Measurements from ENCODE around the gene TCF15.

TCF15 gene

GRCh38 chr20:626579-626978, 16.5 kb upstream of the TCF15 start:
- Histone ChIP-seq H3K4me1 (ENCODE audit: control insufficient read depth, insufficient read depth, low read length, poor library complexity, severe bottlenecking) (no peaks in the 10 kb centered on the region), H3K9me3 (ENCODE audit: control insufficient read depth, low read length) (no peaks in the 10 kb centered on the region), H3K27me3 (replicated peaks; ENCODE audit: control insufficient read depth, insufficient read depth, low read length, poor library complexity, severe bottlenecking) (no peaks in the 10 kb centered on the region), H3K36me3 (ENCODE audit: control insufficient read depth, insufficient read depth, low read length) (no peaks in the 10 kb centered on the region), H3K4me3 (ENCODE audit: insufficient read depth, low read depth, low read length, poor library complexity, severe bottlenecking) (no peak overlapping the region), H3K27ac (ENCODE audit: insufficient read depth, low read length, poor library complexity, severe bottlenecking) (no peak overlapping the region)
- no peak for DNase-seq

- Histone ChIP-seq H3K36me3 (ENCODE audit: control insufficient read depth, insufficient read depth, low read length) (no peaks in the 10 kb centered on the region), H3K4me3 (ENCODE audit: insufficient read depth, low read depth, low read length, poor library complexity, severe bottlenecking) (no peak overlapping the region), H3K27ac (ENCODE audit: insufficient read depth, low read length, poor library complexity, severe bottlenecking) (no peak overlapping the region), H3K4me1 (ENCODE audit: control insufficient read depth, insufficient read depth, low read length, poor library complexity, severe bottlenecking) (no peaks in the 10 kb centered on the region), H3K9me3 (ENCODE audit: control insufficient read depth, low read length) (no peaks in the 10 kb centered on the region), H3K27me3 (replicated peaks; ENCODE audit: control insufficient read depth, insufficient read depth, low read length, poor library complexity, severe bottlenecking) (no peaks in the 10 kb centered on the region)
- DNase-seq: no peak
Observed at GRCh38 chr20:625360-625932, 15.3 kb upstream of the TCF15 start.

- no peak overlapping the region for H3K27ac ChIP-seq (ENCODE audit: insufficient read depth, low read length, poor library complexity, severe bottlenecking)
- DNase-seq: no peak
- H3K27me3 ChIP-seq (replicated peaks; ENCODE audit: control insufficient read depth, insufficient read depth, low read length, poor library complexity, severe bottlenecking): no peaks in the 10 kb centered on the region
- H3K4me3 ChIP-seq (ENCODE audit: insufficient read depth, low read depth, low read length, poor library complexity, severe bottlenecking): no peak overlapping the region
- H3K4me1 ChIP-seq (ENCODE audit: control insufficient read depth, insufficient read depth, low read length, poor library complexity, severe bottlenecking): no peaks in the 10 kb centered on the region
- no peaks in the 10 kb centered on the region for H3K36me3 ChIP-seq (ENCODE audit: control insufficient read depth, insufficient read depth, low read length)
- H3K9me3 ChIP-seq (ENCODE audit: control insufficient read depth, low read length): no peaks in the 10 kb centered on the region
Observed at GRCh38 chr20:623704-624103, 13.6 kb upstream of the TCF15 start.

GRCh38 chr20:623021-623420, 12.9 kb upstream of the TCF15 start:
- Histone ChIP-seq H3K9me3 (ENCODE audit: control insufficient read depth, low read length) (no peaks in the 10 kb centered on the region), H3K36me3 (ENCODE audit: control insufficient read depth, insufficient read depth, low read length) (no peaks in the 10 kb centered on the region), H3K4me3 (ENCODE audit: insufficient read depth, low read depth, low read length, poor library complexity, severe bottlenecking) (no peak overlapping the region), H3K27me3 (replicated peaks; ENCODE audit: control insufficient read depth, insufficient read depth, low read length, poor library complexity, severe bottlenecking) (no peaks in the 10 kb centered on the region), H3K4me1 (ENCODE audit: control insufficient read depth, insufficient read depth, low read length, poor library complexity, severe bottlenecking) (no peaks in the 10 kb centered on the region), H3K27ac (ENCODE audit: insufficient read depth, low read length, poor library complexity, severe bottlenecking) (no peak overlapping the region)
- DNase-seq: no peak

- H3K27me3 ChIP-seq (replicated peaks; ENCODE audit: control insufficient read depth, insufficient read depth, low read length, poor library complexity, severe bottlenecking): no peaks in the 10 kb centered on the region
Observed at GRCh38 chr20:622161-622560, 12.1 kb upstream of the TCF15 start.

GRCh38 chr20:621125-621756, 11.1 kb upstream of the TCF15 start:
- no peak overlapping the region for H3K4me3 ChIP-seq (ENCODE audit: insufficient read depth, low read depth, low read length, poor library complexity, severe bottlenecking)
- DNase-seq: no peak

More at GRCh38 chr20:622161-622560, 12.1 kb upstream of the TCF15 start:
- H3K4me3 ChIP-seq (ENCODE audit: insufficient read depth, low read depth, low read length, poor library complexity, severe bottlenecking): no peak overlapping the region
- H3K9me3 ChIP-seq (ENCODE audit: control insufficient read depth, low read length): no peaks in the 10 kb centered on the region
- no peak overlapping the region for H3K27ac ChIP-seq (ENCODE audit: insufficient read depth, low read length, poor library complexity, severe bottlenecking)
- no peak for DNase-seq
- no peaks in the 10 kb centered on the region for H3K36me3 ChIP-seq (ENCODE audit: control insufficient read depth, insufficient read depth, low read length)
- H3K4me1 ChIP-seq (ENCODE audit: control insufficient read depth, insufficient read depth, low read length, poor library complexity, severe bottlenecking): no peaks in the 10 kb centered on the region

GRCh38 chr20:620246-620645, 10.1 kb upstream of the TCF15 start:
- H3K4me1 ChIP-seq (ENCODE audit: control insufficient read depth, insufficient read depth, low read length, poor library complexity, severe bottlenecking): no peaks in the 10 kb centered on the region
- H3K27me3 ChIP-seq (replicated peaks; ENCODE audit: control insufficient read depth, insufficient read depth, low read length, poor library complexity, severe bottlenecking): no peaks in the 10 kb centered on the region
- H3K27ac ChIP-seq (ENCODE audit: insufficient read depth, low read length, poor library complexity, severe bottlenecking): no peak overlapping the region

More at GRCh38 chr20:621125-621756, 11.1 kb upstream of the TCF15 start:
- Histone ChIP-seq H3K9me3 (ENCODE audit: control insufficient read depth, low read length) (no peaks in the 10 kb centered on the region), H3K4me1 (ENCODE audit: control insufficient read depth, insufficient read depth, low read length, poor library complexity, severe bottlenecking) (no peaks in the 10 kb centered on the region), H3K27me3 (replicated peaks; ENCODE audit: control insufficient read depth, insufficient read depth, low read length, poor library complexity, severe bottlenecking) (no peaks in the 10 kb centered on the region), H3K36me3 (ENCODE audit: control insufficient read depth, insufficient read depth, low read length) (no peaks in the 10 kb centered on the region), H3K27ac (ENCODE audit: insufficient read depth, low read length, poor library complexity, severe bottlenecking) (no peak overlapping the region)

GRCh38 chr20:618980-619379, 8.9 kb upstream of the TCF15 start:
- H3K9me3 ChIP-seq (ENCODE audit: control insufficient read depth, low read length): no peaks in the 10 kb centered on the region
- no peak overlapping the region for H3K27ac ChIP-seq (ENCODE audit: insufficient read depth, low read length, poor library complexity, severe bottlenecking)
- DNase-seq: no peak
- H3K4me3 ChIP-seq (ENCODE audit: insufficient read depth, low read depth, low read length, poor library complexity, severe bottlenecking): no peak overlapping the region
- no peaks in the 10 kb centered on the region for H3K36me3 ChIP-seq (ENCODE audit: control insufficient read depth, insufficient read depth, low read length)
- H3K27me3 ChIP-seq (replicated peaks; ENCODE audit: control insufficient read depth, insufficient read depth, low read length, poor library complexity, severe bottlenecking): no peaks in the 10 kb centered on the region
- H3K4me1 ChIP-seq (ENCODE audit: control insufficient read depth, insufficient read depth, low read length, poor library complexity, severe bottlenecking): no peaks in the 10 kb centered on the region

More at GRCh38 chr20:620246-620645, 10.1 kb upstream of the TCF15 start:
- H3K4me3 ChIP-seq (ENCODE audit: insufficient read depth, low read depth, low read length, poor library complexity, severe bottlenecking): no peak overlapping the region
- no peak for DNase-seq
- no peaks in the 10 kb centered on the region for H3K9me3 ChIP-seq (ENCODE audit: control insufficient read depth, low read length)
- H3K36me3 ChIP-seq (ENCODE audit: control insufficient read depth, insufficient read depth, low read length): no peaks in the 10 kb centered on the region

- no peak for DNase-seq
- no peaks in the 10 kb centered on the region for H3K27me3 ChIP-seq (replicated peaks; ENCODE audit: control insufficient read depth, insufficient read depth, low read length, poor library complexity, severe bottlenecking)
Observed at GRCh38 chr20:617934-618690, 8.0 kb upstream of the TCF15 start.

GRCh38 chr20:615514-615913, 5.4 kb upstream of the TCF15 start:
- no peak overlapping the region for H3K27ac ChIP-seq (ENCODE audit: insufficient read depth, low read length, poor library complexity, severe bottlenecking)
- no peaks in the 10 kb centered on the region for H3K9me3 ChIP-seq (ENCODE audit: control insufficient read depth, low read length)
- H3K4me3 ChIP-seq (ENCODE audit: insufficient read depth, low read depth, low read length, poor library complexity, severe bottlenecking): no peak overlapping the region
- H3K36me3 ChIP-seq (ENCODE audit: control insufficient read depth, insufficient read depth, low read length): no peaks in the 10 kb centered on the region
- H3K4me1 ChIP-seq (ENCODE audit: control insufficient read depth, insufficient read depth, low read length, poor library complexity, severe bottlenecking): peaks cover 1% of the 10 kb centered on the region
- DNase-seq: no peak
- peaks cover 2% of the 10 kb centered on the region for H3K27me3 ChIP-seq (replicated peaks; ENCODE audit: control insufficient read depth, insufficient read depth, low read length, poor library complexity, severe bottlenecking)

More at GRCh38 chr20:617934-618690, 8.0 kb upstream of the TCF15 start:
- H3K4me1 ChIP-seq (ENCODE audit: control insufficient read depth, insufficient read depth, low read length, poor library complexity, severe bottlenecking): no peaks in the 10 kb centered on the region
- H3K9me3 ChIP-seq (ENCODE audit: control insufficient read depth, low read length): no peaks in the 10 kb centered on the region
- H3K27ac ChIP-seq (ENCODE audit: insufficient read depth, low read length, poor library complexity, severe bottlenecking): no peak overlapping the region
- H3K4me3 ChIP-seq (ENCODE audit: insufficient read depth, low read depth, low read length, poor library complexity, severe bottlenecking): no peak overlapping the region
- no peaks in the 10 kb centered on the region for H3K36me3 ChIP-seq (ENCODE audit: control insufficient read depth, insufficient read depth, low read length)

All from effector memory CD4-positive, alpha-beta T cell (primary cell).